Breast epithelium (tissue), 3 donors: ENCODE results near the gene MRPL42.

ENCODE experiments used
- POLR2A ChIP-seq: fragments of 450-650 bp; IDR thresholded peaks from one replicate; pipeline ENCODE4 v1.6.1; 2016; ENCODE audit warnings: antibody characterized with exemption, mild to moderate bottlenecking, moderate library complexity
- POLR2AphosphoS5 ChIP-seq, 3 donors: sonication (generic); formaldehyde crosslinking; IDR thresholded peaks; one replicate each; pipeline ENCODE4 v1.6.1; 2017; ENCODE audit warnings: antibody characterized with exemption in 3 of 3
- TF ChIP-seq, protein P1 (sequence below), 3 donors: fragments of 450-650 bp; IDR thresholded peaks; one replicate each; pipeline ENCODE4 v1.5.1; 2016 to 2017; ENCODE audit warnings: antibody characterized with exemption in 3 of 3, mild to moderate bottlenecking in 3 of 3, moderate library complexity in 3 of 3

DNA sequence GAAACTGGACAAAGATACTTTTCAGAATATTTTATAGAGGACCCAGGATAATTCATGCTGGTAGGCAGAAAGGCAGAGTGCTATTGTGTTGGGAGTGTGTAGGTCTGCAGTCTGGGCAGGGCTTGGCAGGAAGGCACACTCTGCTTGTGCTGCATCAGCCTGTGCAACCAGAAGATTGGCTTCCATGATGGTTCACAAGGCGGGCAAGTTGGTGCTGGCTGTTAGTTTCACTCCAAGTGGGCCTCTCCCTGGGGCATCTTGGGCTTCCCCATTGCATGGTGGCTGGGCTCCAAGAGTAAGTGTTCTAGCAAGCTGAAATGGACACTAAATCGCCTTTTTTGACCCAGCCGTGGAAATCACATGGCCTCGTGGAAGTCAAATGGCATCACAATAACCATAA is 23.7 kb upstream of the MRPL42 start:
- TF ChIP-seq, protein P1, sequence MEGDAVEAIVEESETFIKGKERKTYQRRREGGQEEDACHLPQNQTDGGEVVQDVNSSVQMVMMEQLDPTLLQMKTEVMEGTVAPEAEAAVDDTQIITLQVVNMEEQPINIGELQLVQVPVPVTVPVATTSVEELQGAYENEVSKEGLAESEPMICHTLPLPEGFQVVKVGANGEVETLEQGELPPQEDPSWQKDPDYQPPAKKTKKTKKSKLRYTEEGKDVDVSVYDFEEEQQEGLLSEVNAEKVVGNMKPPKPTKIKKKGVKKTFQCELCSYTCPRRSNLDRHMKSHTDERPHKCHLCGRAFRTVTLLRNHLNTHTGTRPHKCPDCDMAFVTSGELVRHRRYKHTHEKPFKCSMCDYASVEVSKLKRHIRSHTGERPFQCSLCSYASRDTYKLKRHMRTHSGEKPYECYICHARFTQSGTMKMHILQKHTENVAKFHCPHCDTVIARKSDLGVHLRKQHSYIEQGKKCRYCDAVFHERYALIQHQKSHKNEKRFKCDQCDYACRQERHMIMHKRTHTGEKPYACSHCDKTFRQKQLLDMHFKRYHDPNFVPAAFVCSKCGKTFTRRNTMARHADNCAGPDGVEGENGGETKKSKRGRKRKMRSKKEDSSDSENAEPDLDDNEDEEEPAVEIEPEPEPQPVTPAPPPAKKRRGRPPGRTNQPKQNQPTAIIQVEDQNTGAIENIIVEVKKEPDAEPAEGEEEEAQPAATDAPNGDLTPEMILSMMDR (IDR thresholded peaks at IDR 0.05) = no peak
- TF ChIP-seq POLR2A (no peak), POLR2AphosphoS5 (IDR thresholded peaks at IDR 0.05) (no peak)
